Calu3 (cell line): ENCODE data around the gene STK17A. TPM values are rescaled to one million over a fixed set of nuclear protein-coding genes. Genes with fewer than 3 reads are reported as not detected.

Experiments used
- BruUV-seq: library from RNA; stranded (reverse); fragments of 400-500 nt; replicated peaks from 2 replicates; lab custom pipeline; 2021; lab: Mats Ljungman, UMichigan
- CTCF ChIA-PET: fragments of 300-600 bp; sonication (Branson Sonifier 250); formaldehyde crosslinking; loops from one replicate; lab custom pipeline; 2022; ENCODE audit warnings: antibody characterized with exemption; lab: Charles Lee
- DNase-seq: peaks from one replicate; pipeline ENCODE4 v3.0.0; 2022
- H3K27ac Mint-ChIP-seq: one replicate; pipeline ENCODE4 v1.8.0; 2022; ENCODE audit warnings: mixed read lengths; ENCODE audit not compliant: unreplicated experiment
- H3K27me3 Mint-ChIP-seq: one replicate; pipeline ENCODE4 v1.8.0; 2022; ENCODE audit warnings: mixed read lengths; ENCODE audit not compliant: unreplicated experiment
- H3K36me3 Mint-ChIP-seq: one replicate; pipeline ENCODE4 v1.8.0; 2022; ENCODE audit warnings: mild to moderate bottlenecking, moderate library complexity, mixed read lengths; ENCODE audit not compliant: insufficient read depth, unreplicated experiment
- H3K4me1 Mint-ChIP-seq: one replicate; pipeline ENCODE4 v1.8.0; 2022; ENCODE audit warnings: mild to moderate bottlenecking, low read depth, mixed read lengths; ENCODE audit not compliant: unreplicated experiment
- H3K4me3 Mint-ChIP-seq: one replicate; pipeline ENCODE4 v1.8.0; 2022; ENCODE audit warnings: mild to moderate bottlenecking, low read depth, moderate library complexity, mixed read lengths; ENCODE audit not compliant: unreplicated experiment
- H3K9me3 Mint-ChIP-seq: one replicate; pipeline ENCODE4 v1.8.0; 2022; ENCODE audit warnings: low read depth, mixed read lengths; ENCODE audit not compliant: unreplicated experiment
- CTCF ChIP-seq: fragments of 200-600 bp; IDR thresholded peaks from one replicate; pipeline ENCODE4 v1.8.0; 2022; ENCODE audit warnings: antibody characterized with exemption; ENCODE audit not compliant: unreplicated experiment
- intact Hi-C: fragments of 100-400 bp; cut with micrococcal nuclease; formaldehyde crosslinking; loops from one replicate; pipeline ENCODE4 v1.10.0; 2022; ENCODE audit not compliant: unreplicated experiment
- total RNA-seq: library from RNA; stranded (reverse); gene quantifications from 2 replicates; pipeline ENCODE4 v1.2.3, GENCODE V29; 2022

Gene STK17A
- total RNA-seq, 1 experiment from 2014 or later = 53.5 TPM

GRCh38 chr7:43628431-43628830 is 45.5 kb downstream of the STK17A start:
- BruUV-seq = no TSS peak
- H3K4me1 Mint-ChIP-seq = no peaks in the 10 kb centered on the region
- no peak for DNase-seq
- H3K27ac Mint-ChIP-seq = no peak overlapping the region
- intact Hi-C loops = no loop called here
- no peaks in the 10 kb centered on the region for H3K9me3 Mint-ChIP-seq
- no peaks in the 10 kb centered on the region for H3K27me3 Mint-ChIP-seq
- CTCF ChIA-PET = no interaction called here
- no peak for TF ChIP-seq CTCF
- peaks cover 94% of the 10 kb centered on the region for H3K36me3 Mint-ChIP-seq
- H3K4me3 Mint-ChIP-seq = no peak overlapping the region

GRCh38 chr7:43629857-43630256 is 46.9 kb downstream of the STK17A start:
- intact Hi-C loops = no loop called here
- BruUV-seq = no TSS peak
- Mint-ChIP-seq H3K36me3 (peaks cover 93% of the 10 kb centered on the region), H3K9me3 (no peaks in the 10 kb centered on the region), H3K4me1 (no peaks in the 10 kb centered on the region), H3K27ac (no peak overlapping the region), H3K4me3 (no peak overlapping the region), H3K27me3 (no peaks in the 10 kb centered on the region)
- CTCF ChIA-PET = interaction anchor here (0.5 to 1.2 kb wide), 3 partner anchors 71 to 419 kb away, joined by 3 to 5 read pairs (median 3); no protein-coding TSS in a partner anchor
- TF ChIP-seq CTCF = no peak
- no peak for DNase-seq

- CTCF ChIA-PET = no interaction called here
Observed at GRCh38 chr7:43630482-43630881, 47.6 kb downstream of the STK17A start.

GRCh38 chr7:43631559-43631958 is 48.7 kb downstream of the STK17A start:
- no TSS peak for BruUV-seq
- DNase-seq = no peak
- intact Hi-C loops = no loop called here
- no peak for TF ChIP-seq CTCF
- H3K9me3 Mint-ChIP-seq = no peaks in the 10 kb centered on the region
- H3K27me3 Mint-ChIP-seq = no peaks in the 10 kb centered on the region
- H3K4me1 Mint-ChIP-seq = no peaks in the 10 kb centered on the region
- no peak overlapping the region for H3K4me3 Mint-ChIP-seq
- peaks cover 76% of the 10 kb centered on the region for H3K36me3 Mint-ChIP-seq
- H3K27ac Mint-ChIP-seq = no peak overlapping the region
- CTCF ChIA-PET = no interaction called here

More at GRCh38 chr7:43630482-43630881, 47.6 kb downstream of the STK17A start:
- no peak for DNase-seq
- peaks cover 87% of the 10 kb centered on the region for H3K36me3 Mint-ChIP-seq
- intact Hi-C loops = no loop called here
- no peak overlapping the region for H3K27ac Mint-ChIP-seq
- TF ChIP-seq CTCF = no peak
- no peaks in the 10 kb centered on the region for H3K4me1 Mint-ChIP-seq
- H3K9me3 Mint-ChIP-seq = no peaks in the 10 kb centered on the region
- BruUV-seq = no TSS peak
- H3K4me3 Mint-ChIP-seq = no peak overlapping the region
- no peaks in the 10 kb centered on the region for H3K27me3 Mint-ChIP-seq
